HG02884 (cell line): ENCODE data around the gene LRTM2.

Experiments used
- ATAC-seq: cut with Tn5 transposase; IDR thresholded peaks from one replicate; pipeline ENCODE4 v1.9.1; 2021; ENCODE audit warnings: mild to moderate bottlenecking, moderate library complexity; ENCODE audit not compliant: unreplicated experiment

The LRTM2 gene

GRCh38 chr12:1864456-1864855 lies 44.1 kb downstream of the LRTM2 start:
- no peak for ATAC-seq

- no peak for ATAC-seq
Observed at GRCh38 chr12:1864867-1865266, 44.5 kb downstream of the LRTM2 start.

- no peak for ATAC-seq
Observed at GRCh38 chr12:1865284-1865866, 45.0 kb downstream of the LRTM2 start.

GRCh38 chr12:1869145-1869544 lies 48.8 kb downstream of the LRTM2 start:
- no peak for ATAC-seq

- ATAC-seq: no peak
Observed at GRCh38 chr12:1870086-1870485, 49.7 kb downstream of the LRTM2 start.

GRCh38 chr12:1870998-1871917 lies 50.9 kb downstream of the LRTM2 start:
- no peak for ATAC-seq

- no peak for ATAC-seq
Observed at GRCh38 chr12:1872001-1872400, 51.6 kb downstream of the LRTM2 start.

GRCh38 chr12:1872448-1872847 lies 52.1 kb downstream of the LRTM2 start:
- ATAC-seq: no peak

- no peak for ATAC-seq
Observed at GRCh38 chr12:1873531-1874510, 53.5 kb downstream of the LRTM2 start.

GRCh38 chr12:1875608-1876007 lies 55.2 kb downstream of the LRTM2 start:
- ATAC-seq: no peak

GRCh38 chr12:1876086-1876485 lies 55.7 kb downstream of the LRTM2 start:
- ATAC-seq: no peak

GRCh38 chr12:1877169-1877878 lies 57.0 kb downstream of the LRTM2 start:
- ATAC-seq: no peak

GRCh38 chr12:1878214-1878613 lies 57.8 kb downstream of the LRTM2 start:
- no peak for ATAC-seq

GRCh38 chr12:1878695-1879094 lies 58.3 kb downstream of the LRTM2 start:
- ATAC-seq: no peak

GRCh38 chr12:1879633-1880032 lies 59.3 kb downstream of the LRTM2 start:
- ATAC-seq: no peak

- ATAC-seq: no peak
Observed at GRCh38 chr12:1880153-1880845, 59.9 kb downstream of the LRTM2 start.

GRCh38 chr12:1880876-1881275 lies 60.5 kb downstream of the LRTM2 start:
- ATAC-seq: no peak

GRCh38 chr12:1881301-1881700 lies 60.9 kb downstream of the LRTM2 start:
- ATAC-seq: no peak

- no peak for ATAC-seq
Observed at GRCh38 chr12:1881936-1882335, 61.6 kb downstream of the LRTM2 start.

- ATAC-seq: no peak
Observed at GRCh38 chr12:1882405-1882804, 62.0 kb downstream of the LRTM2 start.
